Measurements from ENCODE around the gene PARN. TPM values are rescaled to one million over a fixed set of nuclear protein-coding genes. Genes with fewer than 3 reads are reported as not detected.
"Not testable (repeated sequence)": the region's sequence is repeated elsewhere in the genome, so short reads cannot be mapped to it uniquely, and the experiment has no call there.

The PARN gene
- polyA plus RNA-seq, 2 of the 4 experiments (the other 2 are of a cell fraction), result 40.0 to 58.6 TPM

DNA sequence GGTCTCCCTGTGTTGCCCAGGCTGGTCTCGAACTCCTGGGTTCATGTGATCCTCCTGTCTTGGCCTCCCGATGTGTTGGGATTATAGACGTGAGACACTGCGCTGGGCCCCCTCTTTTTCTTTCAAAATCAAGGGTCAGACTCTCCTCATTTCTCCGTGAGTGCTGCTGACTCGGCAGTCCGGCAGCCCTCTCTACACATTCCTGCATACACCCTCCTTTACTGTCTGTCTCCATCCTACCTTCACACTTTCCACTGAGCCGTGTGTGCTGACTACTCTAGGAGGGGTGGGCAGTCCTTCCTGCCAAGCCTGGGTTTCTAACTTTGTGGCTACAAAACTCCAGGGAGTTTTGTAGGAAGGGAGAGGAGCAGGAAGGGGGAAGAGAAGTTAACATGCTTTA lies 195.2 kb downstream of the PARN start:
- POLR2A ChIA-PET, result no interaction called here
- TF ChIP-seq EP300 (IDR thresholded peaks at IDR 0.05) (no peak), MAFK (IDR thresholded peaks at IDR 0.05; ENCODE audit: partially characterized antibody) (peak; percentile 71)
- no peak for FAIRE-seq
- H3K4me2 ChIP-seq, result no peak overlapping the region
- no peak overlapping the region for H3K4me3 ChIP-seq
- H3K9me3 ChIP-seq, result peaks cover 8% of the 10 kb centered on the region; the same call in 2 of the 3 replicates
- no peak for DNase-seq (ENCODE audit: low read depth in 1 of 2, low spot score in 1 of 2)
- 90% methylated on average over 8 of the region's 8 CpGs for WGBS (ENCODE audit: missing lambda C conversion rate)
- no peak for ATAC-seq
- H3K27ac ChIP-seq, result peak overlapping the region in 1 of 2 experiments; percentile 56; a peak in 2 of 6 replicates
- H3K4me1 ChIP-seq, result no peaks in the 10 kb centered on the region
- CTCF ChIA-PET, result interaction anchor here (0.9 kb wide), 1 partner anchor 10 kb away, joined by 4 read pairs; no protein-coding TSS in a partner anchor

DNA sequence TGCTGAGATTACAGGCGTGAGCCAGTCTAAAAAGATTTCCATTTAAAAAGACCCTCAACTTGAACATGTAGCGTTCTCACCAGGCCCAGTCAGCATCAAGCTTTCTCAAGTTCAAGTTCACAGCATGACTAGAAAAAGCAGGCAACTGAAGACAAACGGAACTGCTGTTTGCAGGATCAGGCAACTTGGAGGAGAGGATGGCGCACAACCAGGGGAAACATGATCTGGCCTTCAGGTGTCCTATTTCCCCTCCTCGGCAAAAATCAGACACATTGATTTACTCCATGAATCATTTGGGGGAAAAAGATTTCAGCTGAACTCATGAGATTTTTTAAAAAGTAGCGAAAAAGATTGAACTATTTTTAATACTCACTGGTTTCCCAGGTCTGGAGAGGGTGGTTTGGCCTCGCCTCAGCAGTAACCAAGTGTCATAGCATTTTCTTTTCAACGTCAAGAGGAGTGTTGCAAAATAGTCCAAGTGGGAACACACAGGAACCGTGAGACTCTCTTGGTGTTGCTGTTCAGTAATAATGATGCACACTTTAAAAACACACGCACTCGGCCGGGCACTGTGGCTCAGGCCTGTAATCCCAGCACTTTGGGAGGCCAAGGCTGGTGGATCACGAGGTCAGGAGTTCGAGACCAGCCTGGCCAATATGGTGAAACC lies 201.0 kb downstream of the PARN start:
- not testable (repeated sequence) for FAIRE-seq

DNA sequence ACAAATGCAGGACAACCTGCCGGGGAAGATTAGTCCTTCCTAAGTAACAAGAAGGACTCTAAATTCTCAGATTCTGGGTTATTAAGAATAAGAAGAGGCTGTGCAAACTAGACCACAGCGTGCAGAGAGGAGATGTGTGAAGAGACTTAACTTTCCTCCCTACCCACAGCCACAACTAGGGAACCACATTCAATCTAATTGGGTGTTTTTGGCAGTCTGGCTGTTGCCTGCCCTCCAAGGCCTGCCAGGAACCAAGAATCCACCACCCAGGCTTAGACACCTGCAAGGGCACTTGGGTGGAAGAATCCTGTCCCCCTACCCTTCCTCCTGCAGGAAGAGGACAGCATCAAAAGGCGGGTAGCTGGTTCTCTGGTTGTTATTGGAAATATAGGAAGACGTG lies 202.0 kb downstream of the PARN start:
- no peak for FAIRE-seq
- H3K4me1 ChIP-seq, result peaks cover 30% of the 10 kb centered on the region
- ChIA-PET POLR2A (interaction anchor here (0.7 kb wide), 1 partner anchor 43 kb away, joined by 6 read pairs; no protein-coding TSS in a partner anchor), CTCF (interaction anchor here (1.0 kb wide), 1 partner anchor 74 kb away, joined by 3 read pairs; no protein-coding TSS in a partner anchor)
- TF ChIP-seq CHD2 (IDR thresholded peaks at IDR 0.05; ENCODE audit: low read length, partially characterized antibody) (no peak), EHMT2 (IDR thresholded peaks at IDR 0.05; ENCODE audit: low read depth) (no peak), HOXB5 (CRISPR knock-in tag; IDR thresholded peaks at IDR 0.05) (no peak), GATA3 (IDR thresholded peaks at IDR 0.05; ENCODE audit: borderline replicate concordance) (no peak), HOXA7 (CRISPR knock-in tag; IDR thresholded peaks at IDR 0.05) (no peak), MAFK (IDR thresholded peaks at IDR 0.05; ENCODE audit: partially characterized antibody) (no peak), POLR2A (IDR thresholded peaks at IDR 0.05; ENCODE audit: low read length) (no peak)
- TF ChIP-seq, protein P1, sequence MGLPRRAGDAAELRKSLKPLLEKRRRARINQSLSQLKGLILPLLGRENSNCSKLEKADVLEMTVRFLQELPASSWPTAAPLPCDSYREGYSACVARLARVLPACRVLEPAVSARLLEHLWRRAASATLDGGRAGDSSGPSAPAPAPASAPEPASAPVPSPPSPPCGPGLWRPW (IDR thresholded peaks at IDR 0.05), result no peak
- TF ChIP-seq, protein P2, sequence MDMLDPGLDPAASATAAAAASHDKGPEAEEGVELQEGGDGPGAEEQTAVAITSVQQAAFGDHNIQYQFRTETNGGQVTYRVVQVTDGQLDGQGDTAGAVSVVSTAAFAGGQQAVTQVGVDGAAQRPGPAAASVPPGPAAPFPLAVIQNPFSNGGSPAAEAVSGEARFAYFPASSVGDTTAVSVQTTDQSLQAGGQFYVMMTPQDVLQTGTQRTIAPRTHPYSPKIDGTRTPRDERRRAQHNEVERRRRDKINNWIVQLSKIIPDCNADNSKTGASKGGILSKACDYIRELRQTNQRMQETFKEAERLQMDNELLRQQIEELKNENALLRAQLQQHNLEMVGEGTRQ (IDR thresholded peaks at IDR 0.05), result no peak
- H3K27ac ChIP-seq, result peak overlapping the region; percentile 41 to 84
- no peak for DNase-seq (ENCODE audit: low read depth in 1 of 2, low spot score in 1 of 2)
- H3K4me2 ChIP-seq, result peak overlapping the region; percentile 26
- no peak overlapping the region for H3K4me3 ChIP-seq
- 94% methylated on average over 4 of the region's 4 CpGs for WGBS (ENCODE audit: missing lambda C conversion rate)
- ATAC-seq, result peak; percentile 27 to 56; a peak in 4 of 6 replicates
- H3K9me3 ChIP-seq, result peaks cover 8% of the 10 kb centered on the region; the same call in 2 of the 3 replicates

More for the DNA sequence above, 201.0 kb downstream of the PARN start:
- Histone ChIP-seq H3K4me1 (peaks cover 20% of the 10 kb centered on the region), H3K27ac (peak overlapping the region in 1 of 2 experiments; percentile 84; a peak in 2 of 6 replicates)
- H3K4me3 ChIP-seq; CTCF ChIA-PET; POLR2A ChIA-PET; H3K4me2 ChIP-seq; DNase-seq (ENCODE audit: low read depth in 1 of 2, low spot score in 1 of 2); H3K9me3 ChIP-seq; ATAC-seq: not testable (repeated sequence)
- WGBS (ENCODE audit: missing lambda C conversion rate), result 88% methylated on average over 14 of the region's 14 CpGs

DNA sequence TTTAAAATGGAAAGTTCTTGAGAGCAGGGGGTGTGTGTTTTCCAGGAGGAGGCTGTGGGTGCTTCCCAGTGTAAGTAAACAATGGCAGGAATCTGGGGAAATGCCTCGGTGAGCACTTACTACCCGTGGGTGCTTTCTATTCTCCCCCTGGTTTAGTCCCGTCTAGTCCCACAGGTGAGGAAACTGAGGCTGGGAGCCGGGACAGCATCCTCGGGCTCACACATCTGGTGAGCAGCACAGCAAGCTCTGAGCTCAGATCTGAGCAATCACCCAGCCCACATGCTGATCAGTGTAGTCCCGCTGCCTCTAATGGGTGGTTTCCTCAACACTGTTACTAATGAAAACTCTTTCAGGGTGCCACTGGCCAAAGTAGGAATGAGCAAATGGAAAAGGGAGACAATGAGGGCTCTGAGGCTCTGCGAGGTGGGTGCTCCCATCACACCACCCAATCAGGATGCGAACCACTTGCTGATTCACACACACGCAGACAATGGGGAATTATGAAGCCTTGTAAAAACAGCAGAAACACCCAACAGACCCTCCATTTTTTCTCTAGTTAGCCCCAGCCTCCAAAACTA lies 202.6 kb downstream of the PARN start:
- DNase-seq (ENCODE audit: low read depth in 1 of 2, low spot score in 1 of 2) (peak in 1 of 2 experiments; percentile 35), FAIRE-seq (no peak), ATAC-seq (peak; percentile 66 to 74)
- WGBS (ENCODE audit: missing lambda C conversion rate), result 53% methylated on average over 9 of the region's 9 CpGs
- CTCF ChIA-PET, result interaction anchor here (1.0 kb wide), 1 partner anchor 75 kb away, joined by 3 read pairs; no protein-coding TSS in a partner anchor
- peaks cover 31% of the 10 kb centered on the region for H3K4me1 ChIP-seq
- H3K4me3 ChIP-seq, result no peak overlapping the region
- peak overlapping the region; percentile 26 for H3K4me2 ChIP-seq
- POLR2A ChIA-PET, result no interaction called here
- TF ChIP-seq POLR2A (IDR thresholded peaks at IDR 0.05; ENCODE audit: low read length) (no peak), FOXS1 (CRISPR knock-in tag; IDR thresholded peaks at IDR 0.05) (no peak), TP53 (CRISPR knock-in tag; IDR thresholded peaks at IDR 0.05) (no peak), JUN (IDR thresholded peaks at IDR 0.05) (no peak), CHD2 (IDR thresholded peaks at IDR 0.05; ENCODE audit: low read length, partially characterized antibody) (no peak), EP300 (IDR thresholded peaks at IDR 0.05) (no peak), ZNF302 (CRISPR knock-in tag; IDR thresholded peaks at IDR 0.05) (no peak), HOXA7 (CRISPR knock-in tag; IDR thresholded peaks at IDR 0.05) (no peak), EHF (CRISPR knock-in tag; IDR thresholded peaks at IDR 0.05) (no peak), RNF2 (IDR thresholded peaks at IDR 0.05; ENCODE audit: borderline replicate concordance, low read depth) (no peak)
- TF ChIP-seq, protein P3, sequence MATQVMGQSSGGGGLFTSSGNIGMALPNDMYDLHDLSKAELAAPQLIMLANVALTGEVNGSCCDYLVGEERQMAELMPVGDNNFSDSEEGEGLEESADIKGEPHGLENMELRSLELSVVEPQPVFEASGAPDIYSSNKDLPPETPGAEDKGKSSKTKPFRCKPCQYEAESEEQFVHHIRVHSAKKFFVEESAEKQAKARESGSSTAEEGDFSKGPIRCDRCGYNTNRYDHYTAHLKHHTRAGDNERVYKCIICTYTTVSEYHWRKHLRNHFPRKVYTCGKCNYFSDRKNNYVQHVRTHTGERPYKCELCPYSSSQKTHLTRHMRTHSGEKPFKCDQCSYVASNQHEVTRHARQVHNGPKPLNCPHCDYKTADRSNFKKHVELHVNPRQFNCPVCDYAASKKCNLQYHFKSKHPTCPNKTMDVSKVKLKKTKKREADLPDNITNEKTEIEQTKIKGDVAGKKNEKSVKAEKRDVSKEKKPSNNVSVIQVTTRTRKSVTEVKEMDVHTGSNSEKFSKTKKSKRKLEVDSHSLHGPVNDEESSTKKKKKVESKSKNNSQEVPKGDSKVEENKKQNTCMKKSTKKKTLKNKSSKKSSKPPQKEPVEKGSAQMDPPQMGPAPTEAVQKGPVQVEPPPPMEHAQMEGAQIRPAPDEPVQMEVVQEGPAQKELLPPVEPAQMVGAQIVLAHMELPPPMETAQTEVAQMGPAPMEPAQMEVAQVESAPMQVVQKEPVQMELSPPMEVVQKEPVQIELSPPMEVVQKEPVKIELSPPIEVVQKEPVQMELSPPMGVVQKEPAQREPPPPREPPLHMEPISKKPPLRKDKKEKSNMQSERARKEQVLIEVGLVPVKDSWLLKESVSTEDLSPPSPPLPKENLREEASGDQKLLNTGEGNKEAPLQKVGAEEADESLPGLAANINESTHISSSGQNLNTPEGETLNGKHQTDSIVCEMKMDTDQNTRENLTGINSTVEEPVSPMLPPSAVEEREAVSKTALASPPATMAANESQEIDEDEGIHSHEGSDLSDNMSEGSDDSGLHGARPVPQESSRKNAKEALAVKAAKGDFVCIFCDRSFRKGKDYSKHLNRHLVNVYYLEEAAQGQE (IDR thresholded peaks at IDR 0.05), result no peak
- TF ChIP-seq, protein P4, sequence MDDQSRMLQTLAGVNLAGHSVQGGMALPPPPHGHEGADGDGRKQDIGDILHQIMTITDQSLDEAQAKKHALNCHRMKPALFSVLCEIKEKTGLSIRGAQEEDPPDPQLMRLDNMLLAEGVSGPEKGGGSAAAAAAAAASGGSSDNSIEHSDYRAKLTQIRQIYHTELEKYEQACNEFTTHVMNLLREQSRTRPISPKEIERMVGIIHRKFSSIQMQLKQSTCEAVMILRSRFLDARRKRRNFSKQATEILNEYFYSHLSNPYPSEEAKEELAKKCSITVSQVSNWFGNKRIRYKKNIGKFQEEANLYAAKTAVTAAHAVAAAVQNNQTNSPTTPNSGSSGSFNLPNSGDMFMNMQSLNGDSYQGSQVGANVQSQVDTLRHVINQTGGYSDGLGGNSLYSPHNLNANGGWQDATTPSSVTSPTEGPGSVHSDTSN (IDR thresholded peaks at IDR 0.05), result no peak
- TF ChIP-seq, protein P5, sequence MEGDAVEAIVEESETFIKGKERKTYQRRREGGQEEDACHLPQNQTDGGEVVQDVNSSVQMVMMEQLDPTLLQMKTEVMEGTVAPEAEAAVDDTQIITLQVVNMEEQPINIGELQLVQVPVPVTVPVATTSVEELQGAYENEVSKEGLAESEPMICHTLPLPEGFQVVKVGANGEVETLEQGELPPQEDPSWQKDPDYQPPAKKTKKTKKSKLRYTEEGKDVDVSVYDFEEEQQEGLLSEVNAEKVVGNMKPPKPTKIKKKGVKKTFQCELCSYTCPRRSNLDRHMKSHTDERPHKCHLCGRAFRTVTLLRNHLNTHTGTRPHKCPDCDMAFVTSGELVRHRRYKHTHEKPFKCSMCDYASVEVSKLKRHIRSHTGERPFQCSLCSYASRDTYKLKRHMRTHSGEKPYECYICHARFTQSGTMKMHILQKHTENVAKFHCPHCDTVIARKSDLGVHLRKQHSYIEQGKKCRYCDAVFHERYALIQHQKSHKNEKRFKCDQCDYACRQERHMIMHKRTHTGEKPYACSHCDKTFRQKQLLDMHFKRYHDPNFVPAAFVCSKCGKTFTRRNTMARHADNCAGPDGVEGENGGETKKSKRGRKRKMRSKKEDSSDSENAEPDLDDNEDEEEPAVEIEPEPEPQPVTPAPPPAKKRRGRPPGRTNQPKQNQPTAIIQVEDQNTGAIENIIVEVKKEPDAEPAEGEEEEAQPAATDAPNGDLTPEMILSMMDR (IDR thresholded peaks at IDR 0.05), result no peak
- H3K9me3 ChIP-seq, result peaks cover 6% of the 10 kb centered on the region; the same call in 2 of the 3 replicates
- H3K27ac ChIP-seq, result peak overlapping the region; percentile 41 to 84
